Liver (tissue), 9 donors: ENCODE measurements around the gene ENAH. TPM values are rescaled to one million over a fixed set of nuclear protein-coding genes. Genes with fewer than 3 reads are reported as not detected.

ENCODE experiments used
- DNase-seq: peaks from one replicate; pipeline ENCODE4 v3.0.0-alpha.2; 2017; ENCODE audit warnings: low spot score
- H3K27ac ChIP-seq, 2 donors: one replicate each; pipeline ENCODE4 v1.7.0; 2013; ENCODE audit warnings: inconsistent platforms in 2 of 2, low read length in 2 of 2, control low read depth in 1 of 2, low read depth in 1 of 2, mild to moderate bottlenecking in 1 of 2
- H3K27me3 ChIP-seq, 4 donors: one replicate each; pipeline versions ENCODE4 v1.6.1 to v1.7.0; 2013; ENCODE audit warnings: low read length in 3 of 4, inconsistent platforms in 1 of 4, mild to moderate bottlenecking in 1 of 4, moderate library complexity in 1 of 4; ENCODE audit not compliant: control insufficient read depth in 4 of 4, insufficient read depth in 4 of 4
- H3K36me3 ChIP-seq, 4 donors: one replicate each; pipeline versions ENCODE4 v1.6.1 to v1.7.0; 2013; ENCODE audit warnings: low read length in 3 of 4, mild to moderate bottlenecking in 3 of 4, low read depth in 1 of 4, moderate library complexity in 1 of 4; ENCODE audit not compliant: control insufficient read depth in 4 of 4, insufficient read depth in 3 of 4
- H3K4me1 ChIP-seq, 4 donors: one replicate each; pipeline versions ENCODE4 v1.6.1 to v1.7.0; 2013; ENCODE audit warnings: low read length in 3 of 4, mild to moderate bottlenecking in 3 of 4, moderate library complexity in 1 of 4; ENCODE audit not compliant: control insufficient read depth in 4 of 4, insufficient read depth in 4 of 4
- H3K4me3 ChIP-seq, 3 donors: one replicate each; pipeline versions ENCODE4 v1.6.1 to v1.7.0; 2013; ENCODE audit warnings: low read length in 3 of 3, control low read depth in 1 of 3, low read depth in 1 of 3, mild to moderate bottlenecking in 1 of 3
- H3K9ac ChIP-seq, 2 donors: one replicate each; pipeline ENCODE4 v1.7.0; 2013; ENCODE audit warnings: low read length in 2 of 2, mild to moderate bottlenecking in 2 of 2, moderate library complexity in 2 of 2, control low read depth in 1 of 2, low read depth in 1 of 2
- H3K9me3 ChIP-seq, 4 donors: one replicate each; pipeline versions ENCODE4 v1.6.1 to v1.7.0; 2013; ENCODE audit warnings: low read length in 3 of 4; ENCODE audit not compliant: control insufficient read depth in 4 of 4
- ATF3 ChIP-seq: IDR thresholded peaks from 2 replicates; pipeline ENCODE4 v1.6.1; 2016; ENCODE audit warnings: antibody characterized with exemption
- CTCF ChIP-seq: fragments of 150-350 bp; IDR thresholded peaks from 2 replicates; pipeline ENCODE4 v1.5.1; 2017; ENCODE audit warnings: improper control_type of control experiment, low read depth, low read length; ENCODE audit not compliant: missing input control
- EGR1 ChIP-seq, 2 donors: IDR thresholded peaks; 2 replicates each; pipeline ENCODE4 v1.6.1; 2016 to 2018; ENCODE audit warnings: antibody characterized with exemption in 2 of 2, low read depth in 2 of 2
- FOXA1 ChIP-seq: IDR thresholded peaks from 2 replicates; pipeline ENCODE4 v1.6.1; 2016; ENCODE audit warnings: antibody characterized with exemption
- FOXA2 ChIP-seq: IDR thresholded peaks from 2 replicates; pipeline ENCODE4 v1.6.1; 2016; ENCODE audit warnings: antibody characterized with exemption
- GABPA ChIP-seq, 2 donors: IDR thresholded peaks in 1 of 2; conservative IDR thresholded peaks in 1 of 2; 2 replicates each; pipeline ENCODE4 v1.6.1; 2016; ENCODE audit warnings: antibody characterized with exemption in 2 of 2, mild to moderate bottlenecking in 1 of 2, moderate library complexity in 1 of 2
- HNF4A ChIP-seq, 2 donors: conservative IDR thresholded peaks; 2 replicates each; pipeline ENCODE4 v1.6.1; 2016; ENCODE audit warnings: antibody characterized with exemption in 2 of 2, mild to moderate bottlenecking in 2 of 2
- HNF4G ChIP-seq: IDR thresholded peaks from 2 replicates; pipeline ENCODE4 v1.6.1; 2016; ENCODE audit warnings: antibody characterized with exemption
- JUND ChIP-seq, 2 donors: IDR thresholded peaks; 2 replicates each; pipeline ENCODE4 v1.6.1; 2016; ENCODE audit warnings: antibody characterized with exemption in 2 of 2
- MAX ChIP-seq: IDR thresholded peaks from 2 replicates; pipeline ENCODE4 v1.6.1; 2016; ENCODE audit warnings: antibody characterized with exemption
- NR2F2 ChIP-seq: IDR thresholded peaks from 2 replicates; pipeline ENCODE4 v1.6.1; 2016; ENCODE audit warnings: antibody characterized with exemption
- RAD21 ChIP-seq, 2 donors: IDR thresholded peaks; 2 replicates each; pipeline ENCODE4 v1.6.1; 2016; ENCODE audit warnings: antibody characterized with exemption in 2 of 2, mild to moderate bottlenecking in 2 of 2
- REST ChIP-seq: IDR thresholded peaks from 2 replicates; pipeline ENCODE4 v1.6.1; 2016; ENCODE audit warnings: antibody characterized with exemption, mild to moderate bottlenecking
- RXRA ChIP-seq, 2 donors: IDR thresholded peaks; 2 replicates each; pipeline ENCODE4 v1.6.1; 2017 to 2018; ENCODE audit warnings: antibody characterized with exemption in 2 of 2, mild to moderate bottlenecking in 1 of 2
- SP1 ChIP-seq: IDR thresholded peaks from 2 replicates; pipeline ENCODE4 v1.6.1; 2018; ENCODE audit warnings: antibody characterized with exemption, mild to moderate bottlenecking
- TAF1 ChIP-seq: conservative IDR thresholded peaks from 2 replicates; pipeline ENCODE4 v1.6.1; 2016; ENCODE audit warnings: antibody characterized with exemption, mild to moderate bottlenecking
- YY1 ChIP-seq: IDR thresholded peaks from 2 replicates; pipeline ENCODE4 v1.6.1; 2016; ENCODE audit warnings: antibody characterized with exemption, mild to moderate bottlenecking
- ZBTB33 ChIP-seq: IDR thresholded peaks from 2 replicates; pipeline ENCODE4 v1.6.1; 2016; ENCODE audit warnings: antibody characterized with exemption
- WGBS: extraction: QIAGEN DNeasy Blood & Tissue Kit; methylation state at CpG from one replicate; pipeline ENCODE4 v1.1.7; 2013; 5-methylcytosine and 5-hydroxymethylcytosine counted together
- polyA plus RNA-seq, 2 donors: library from polyadenylated mRNA; stranded (reverse) in 1 of 2; unstranded in 1 of 2; fragments of 200-250 nt in 1 of 2; fragments of >200 nt in 1 of 2; fragmentation: Nextera tagmentation in 1 of 2; extraction: Ambion mirVana in 1 of 2; gene quantifications; one replicate each; pipeline versions ENCODE4 v1.2.1 to v1.2.3, GENCODE V29; 2013 to 2015
- total RNA-seq, 2 donors: library from RNA; depleted of rRNA; stranded (reverse); fragments of >200 nt; gene quantifications; one replicate each; pipeline ENCODE4 v1.2.3, GENCODE V29; 2014
- donor health status: healthy.
- donor health status: healthy.
- donor health status: healthy.
- donor health status: healthy.
- donor health status: healthy.

Gene ENAH
- total and polyA plus RNA-seq, 4 donors = 2.8 to 8.4 (median 4.5) TPM

GRCh38 chr1:225691861-225692516, 39.1 kb upstream of the ENAH start:
- H3K9me3 ChIP-seq = no peaks in the 10 kb centered on the region
- H3K27ac ChIP-seq = peak overlapping the region; percentile 37 to 61
- no peak overlapping the region for H3K4me3 ChIP-seq
- H3K36me3 ChIP-seq = no peaks in the 10 kb centered on the region
- no peak overlapping the region for H3K9ac ChIP-seq
- H3K27me3 ChIP-seq = no peaks in the 10 kb centered on the region
- H3K4me1 ChIP-seq = peaks cover 8 to 42% (median 35%) of the 10 kb centered on the region in 4 donors
- TF ChIP-seq JUND (IDR thresholded peaks at IDR 0.05) = no peak
- TF ChIP-seq CTCF = no peak
- no peak for TF ChIP-seq HNF4A (conservative IDR thresholded peaks at IDR 0.05)
- no peak for TF ChIP-seq EGR1 (IDR thresholded peaks at IDR 0.05; ENCODE audit: low read depth in 2 of 2)
- no peak for TF ChIP-seq RXRA (IDR thresholded peaks at IDR 0.05)
- TF ChIP-seq NR2F2 = no peak
- TF ChIP-seq TAF1 = no peak
- TF ChIP-seq GABPA (IDR thresholded peaks at IDR 0.05 in 1 of 2, conservative IDR thresholded peaks at IDR 0.05 in 1 of 2) = no peak
- no peak for TF ChIP-seq REST
- no peak for TF ChIP-seq SP1
- TF ChIP-seq FOXA2 = no peak
- TF ChIP-seq ZBTB33 = no peak
- TF ChIP-seq MAX = no peak
- no peak for TF ChIP-seq RAD21 (IDR thresholded peaks at IDR 0.05)
- no peak for TF ChIP-seq FOXA1
- TF ChIP-seq HNF4G = no peak
- TF ChIP-seq YY1 = no peak
- no peak for TF ChIP-seq ATF3
- DNase-seq = no peak
- 80% methylated on average over 4 of the region's 4 CpGs for WGBS
